CD4-positive, alpha-beta T cell (primary cell): ENCODE data around the gene GNAQ. TPM values are rescaled to one million over a fixed set of nuclear protein-coding genes. Genes with fewer than 3 reads are reported as not detected.

Source experiments
- ATAC-seq: fragments of 200-7000 bp; cut with Tn5 transposase; one replicate; pipeline ENCODE4 v1.10.0; 2022; ENCODE audit warnings: mild to moderate bottlenecking; ENCODE audit not compliant: poor library complexity
- CTCF ChIA-PET: fragments of 350-600 bp; sonication (Branson Sonifier 250); formaldehyde crosslinking; loops from one replicate; lab custom pipeline; 2021; ENCODE audit warnings: antibody characterized with exemption, inconsistent platforms; lab: Charles Lee
- POLR2A ChIA-PET: fragments of 350-600 bp; sonication (Branson Sonifier 250); formaldehyde crosslinking; loops from one replicate; lab custom pipeline; 2021; ENCODE audit warnings: antibody characterized with exemption, inconsistent platforms; lab: Charles Lee
- DNase-seq, 14 experiments: peaks; one replicate each; pipeline ENCODE4 v3.0.0-alpha.2; 2013 to 2020; ENCODE audit warnings: mixed read lengths in 2 of 14
- H3K27ac ChIP-seq, 2 donors: one replicate each; pipeline versions ENCODE4 v1.5.1 to v1.7.0; 2013; ENCODE audit warnings: low read length in 2 of 2, low read depth in 1 of 2, mild to moderate bottlenecking in 1 of 2
- H3K27me3 ChIP-seq, 2 experiments: 1 replicate in 1 of 2; 2 replicates in 1 of 2; pipeline versions ENCODE4 v1.6.1 to v1.7.0; 2013; ENCODE audit warnings: low read length in 2 of 2, control low read depth in 1 of 2, mild to moderate bottlenecking in 1 of 2, moderate library complexity in 1 of 2; ENCODE audit not compliant: insufficient read depth in 2 of 2, control insufficient read depth in 1 of 2
- H3K36me3 ChIP-seq: one replicate; pipeline ENCODE4 v1.6.1; 2013; ENCODE audit warnings: low read length, control low read depth; ENCODE audit not compliant: insufficient read depth
- H3K4me1 ChIP-seq: one replicate; pipeline ENCODE4 v1.6.1; 2013; ENCODE audit warnings: low read length, control low read depth; ENCODE audit not compliant: insufficient read depth
- H3K4me3 ChIP-seq: one replicate; pipeline ENCODE4 v1.5.1; 2013; ENCODE audit warnings: mild to moderate bottlenecking, low read length, moderate library complexity
- H3K9me3 ChIP-seq, 2 experiments: 1 replicate in 1 of 2; 2 replicates in 1 of 2; pipeline versions ENCODE4 v1.6.1 to v1.7.0; 2013; ENCODE audit warnings: low read length in 2 of 2, mild to moderate bottlenecking in 2 of 2, control low read depth in 1 of 2, moderate library complexity in 1 of 2; ENCODE audit not compliant: control insufficient read depth in 1 of 2, insufficient read depth in 1 of 2
- H3K27ac Mint-ChIP-seq: one replicate; pipeline ENCODE4 v1.8.0; 2020; ENCODE audit warnings: mixed read lengths
- H3K27me3 Mint-ChIP-seq: one replicate; pipeline ENCODE4 v1.8.0; 2021; ENCODE audit warnings: mixed read lengths
- H3K36me3 Mint-ChIP-seq: one replicate; pipeline ENCODE4 v1.8.0; 2021; ENCODE audit warnings: low read depth, mixed read lengths
- H3K4me1 Mint-ChIP-seq: one replicate; pipeline ENCODE4 v1.8.0; 2021; ENCODE audit warnings: low read depth, mixed read lengths
- H3K4me3 Mint-ChIP-seq: one replicate; pipeline ENCODE4 v1.8.0; 2020; ENCODE audit warnings: mild to moderate bottlenecking, mixed read lengths
- H3K9me3 Mint-ChIP-seq: one replicate; pipeline ENCODE4 v1.8.0; 2020; ENCODE audit warnings: mixed read lengths
- intact Hi-C, 2 experiments: fragments of 100-400 bp; cut with DNase I in 1 of 2; cut with micrococcal nuclease in 1 of 2; formaldehyde crosslinking; loops; one replicate each; pipeline versions ENCODE4 v1.15.1 to v1.9.0; 2023 to 2025; cut with DNase I, micrococcal nuclease
- total RNA-seq, 174 experiments: library from RNA in 2 of 174; stranded (reverse) in 2 of 174; gene quantifications; one replicate each; pipeline ENCODE4 v1.2.3 and lab custom pipeline; 2021 to 2026
- TF ChIP-seq, protein P1 (sequence below): fragments of 200-600 bp; IDR thresholded peaks from one replicate; pipeline ENCODE4 v1.8.0; 2022; ENCODE audit warnings: antibody characterized with exemption, mild to moderate bottlenecking

The GNAQ gene
- total RNA-seq, 2 experiments from 2014 or later = 55.5 to 55.9 TPM

DNA sequence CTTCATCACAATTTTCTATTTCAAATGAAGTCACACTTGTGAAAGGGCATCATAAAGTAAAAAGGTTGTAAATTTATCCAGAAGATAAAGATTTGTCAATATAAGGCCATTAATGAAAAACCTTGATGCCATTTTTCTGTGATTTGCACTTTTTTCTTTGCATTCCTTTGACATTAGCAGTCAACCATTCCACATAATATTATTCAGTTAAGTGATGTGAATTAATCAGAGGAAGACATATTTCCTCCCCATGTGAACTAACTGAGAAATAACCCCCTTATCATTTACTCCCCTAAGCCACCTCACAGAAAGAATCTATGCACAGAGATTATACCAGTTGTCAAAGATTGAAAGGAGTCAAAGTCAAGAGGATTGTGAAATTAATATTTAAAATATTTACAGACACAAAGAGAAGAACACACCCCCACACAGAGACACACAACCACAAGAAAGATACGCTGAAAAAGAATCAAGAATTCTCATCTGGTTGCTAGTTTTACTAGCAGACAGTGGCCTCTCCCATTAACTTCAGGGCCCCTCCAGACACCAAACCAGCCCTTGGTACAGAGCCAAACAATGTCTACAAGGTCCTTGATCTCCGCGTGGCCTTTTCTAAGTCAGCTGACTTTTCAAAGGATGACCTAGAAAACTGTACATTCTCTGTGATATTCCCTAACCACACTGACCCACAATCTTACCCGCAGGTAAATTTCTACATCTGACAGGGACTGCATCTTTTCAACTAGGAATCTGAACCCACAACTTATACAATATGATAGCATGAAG lies 29.5 kb downstream of the GNAQ start:
- Mint-ChIP-seq H3K27me3 (no peaks in the 10 kb centered on the region), H3K36me3 (peaks cover 20% of the 10 kb centered on the region), H3K27ac (peak overlapping the region; percentile 5), H3K4me3 (no peak overlapping the region), H3K9me3 (no peaks in the 10 kb centered on the region), H3K4me1 (peaks cover 75% of the 10 kb centered on the region)
- intact Hi-C loops = no loop called here
- peaks cover 13% of the 10 kb centered on the region for H3K4me1 ChIP-seq
- H3K27ac ChIP-seq = no peak overlapping the region
- ChIA-PET POLR2A (interaction anchor here (0.9 to 1.0 kb wide), 2 partner anchors 24 to 32 kb away, joined by 3 to 5 read pairs; no protein-coding TSS in a partner anchor), CTCF (no interaction called here)
- ATAC-seq (no peak), DNase-seq (peak in 1 of 14 experiments; percentile 26)
- TF ChIP-seq, protein P1, sequence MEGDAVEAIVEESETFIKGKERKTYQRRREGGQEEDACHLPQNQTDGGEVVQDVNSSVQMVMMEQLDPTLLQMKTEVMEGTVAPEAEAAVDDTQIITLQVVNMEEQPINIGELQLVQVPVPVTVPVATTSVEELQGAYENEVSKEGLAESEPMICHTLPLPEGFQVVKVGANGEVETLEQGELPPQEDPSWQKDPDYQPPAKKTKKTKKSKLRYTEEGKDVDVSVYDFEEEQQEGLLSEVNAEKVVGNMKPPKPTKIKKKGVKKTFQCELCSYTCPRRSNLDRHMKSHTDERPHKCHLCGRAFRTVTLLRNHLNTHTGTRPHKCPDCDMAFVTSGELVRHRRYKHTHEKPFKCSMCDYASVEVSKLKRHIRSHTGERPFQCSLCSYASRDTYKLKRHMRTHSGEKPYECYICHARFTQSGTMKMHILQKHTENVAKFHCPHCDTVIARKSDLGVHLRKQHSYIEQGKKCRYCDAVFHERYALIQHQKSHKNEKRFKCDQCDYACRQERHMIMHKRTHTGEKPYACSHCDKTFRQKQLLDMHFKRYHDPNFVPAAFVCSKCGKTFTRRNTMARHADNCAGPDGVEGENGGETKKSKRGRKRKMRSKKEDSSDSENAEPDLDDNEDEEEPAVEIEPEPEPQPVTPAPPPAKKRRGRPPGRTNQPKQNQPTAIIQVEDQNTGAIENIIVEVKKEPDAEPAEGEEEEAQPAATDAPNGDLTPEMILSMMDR = no peak
- no peaks in the 10 kb centered on the region for H3K27me3 ChIP-seq
- peaks cover 3% of the 10 kb centered on the region for H3K36me3 ChIP-seq
- no peaks in the 10 kb centered on the region for H3K9me3 ChIP-seq
- no peak overlapping the region for H3K4me3 ChIP-seq

DNA sequence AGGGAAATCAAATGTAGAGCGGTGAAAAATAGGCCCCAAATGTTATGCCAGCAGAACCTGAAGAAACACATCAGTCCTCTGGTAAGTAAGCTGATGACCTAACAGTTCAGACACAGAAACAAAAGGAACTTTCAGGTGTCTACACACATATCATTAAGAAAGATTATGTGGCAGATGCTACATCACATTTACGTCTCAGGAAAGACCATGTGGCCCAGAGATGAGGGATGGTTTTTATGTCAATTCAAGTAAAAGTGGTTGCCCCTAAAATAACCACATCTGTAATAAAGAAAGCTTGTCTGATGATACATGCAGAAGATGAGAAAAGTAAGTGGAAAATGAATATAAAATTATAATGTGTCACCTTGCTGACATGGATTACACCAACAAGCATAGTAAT lies 31.4 kb downstream of the GNAQ start:
- no peaks in the 10 kb centered on the region for H3K27me3 ChIP-seq
- no peaks in the 10 kb centered on the region for H3K9me3 ChIP-seq
- DNase-seq (no peak), ATAC-seq (no peak)
- ChIA-PET POLR2A (interaction anchor here (0.8 kb wide), 1 partner anchor 21 kb away, joined by 3 read pairs; no protein-coding TSS in a partner anchor), CTCF (interaction anchor here (2.2 kb wide), 1 partner anchor 35 kb away, joined by 11 read pairs; no protein-coding TSS in a partner anchor)
- intact Hi-C loops = no loop called here
- TF ChIP-seq, protein P1 = no peak
- H3K4me3 ChIP-seq = no peak overlapping the region
- no peaks in the 10 kb centered on the region for H3K27me3 Mint-ChIP-seq
- H3K4me1 Mint-ChIP-seq = peaks cover 71% of the 10 kb centered on the region
- H3K27ac ChIP-seq = no peak overlapping the region
- H3K36me3 ChIP-seq = no peaks in the 10 kb centered on the region
- no peak overlapping the region for H3K27ac Mint-ChIP-seq
- H3K4me1 ChIP-seq = peaks cover 12% of the 10 kb centered on the region
- peaks cover 14% of the 10 kb centered on the region for H3K36me3 Mint-ChIP-seq
- H3K4me3 Mint-ChIP-seq = no peak overlapping the region
- no peaks in the 10 kb centered on the region for H3K9me3 Mint-ChIP-seq

DNA sequence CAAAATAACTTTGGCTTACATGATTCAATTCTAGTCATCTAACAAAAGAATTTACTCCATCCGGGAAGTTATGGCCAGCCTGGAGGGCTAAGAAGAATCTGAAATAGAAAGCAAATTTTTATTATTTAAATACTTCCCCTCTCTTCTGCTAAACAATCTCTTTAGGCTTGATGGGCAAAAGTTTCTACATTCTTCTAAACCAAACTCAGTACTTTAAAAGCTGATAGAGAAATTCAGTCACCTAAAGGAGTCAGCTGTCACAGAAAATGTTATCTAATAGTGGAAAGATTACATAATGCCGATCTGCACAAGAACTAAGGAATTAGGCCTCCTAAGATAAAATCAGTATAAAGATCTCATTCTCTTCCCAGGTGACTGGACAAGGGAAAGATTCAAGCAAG lies 32.4 kb downstream of the GNAQ start:
- DNase-seq (no peak), ATAC-seq (no peak)
- Histone ChIP-seq H3K36me3 (no peaks in the 10 kb centered on the region), H3K27ac (no peak overlapping the region), H3K4me1 (peaks cover 7% of the 10 kb centered on the region), H3K27me3 (no peaks in the 10 kb centered on the region), H3K4me3 (no peak overlapping the region), H3K9me3 (no peaks in the 10 kb centered on the region)
- Mint-ChIP-seq H3K4me3 (no peak overlapping the region), H3K9me3 (no peaks in the 10 kb centered on the region), H3K27me3 (no peaks in the 10 kb centered on the region), H3K27ac (no peak overlapping the region), H3K4me1 (peaks cover 72% of the 10 kb centered on the region), H3K36me3 (peaks cover 14% of the 10 kb centered on the region)
- ChIA-PET POLR2A (no interaction called here), CTCF (interaction anchor here (2.2 kb wide), 1 partner anchor 36 kb away, joined by 11 read pairs; no protein-coding TSS in a partner anchor)
- TF ChIP-seq, protein P1 = no peak
- intact Hi-C loops = no loop called here
